ENCODE measurements around the gene NFASC. TPM values are rescaled to one million over a fixed set of nuclear protein-coding genes. Genes with fewer than 3 reads are reported as not detected.

The NFASC gene
- total and polyA plus RNA-seq, 9 of the 15 experiments (the other 6 are each of a cell fraction or from before 2014, with no cell fraction given), result 0.03 to 0.16 (median 0.06) TPM; not detected in 6

DNA sequence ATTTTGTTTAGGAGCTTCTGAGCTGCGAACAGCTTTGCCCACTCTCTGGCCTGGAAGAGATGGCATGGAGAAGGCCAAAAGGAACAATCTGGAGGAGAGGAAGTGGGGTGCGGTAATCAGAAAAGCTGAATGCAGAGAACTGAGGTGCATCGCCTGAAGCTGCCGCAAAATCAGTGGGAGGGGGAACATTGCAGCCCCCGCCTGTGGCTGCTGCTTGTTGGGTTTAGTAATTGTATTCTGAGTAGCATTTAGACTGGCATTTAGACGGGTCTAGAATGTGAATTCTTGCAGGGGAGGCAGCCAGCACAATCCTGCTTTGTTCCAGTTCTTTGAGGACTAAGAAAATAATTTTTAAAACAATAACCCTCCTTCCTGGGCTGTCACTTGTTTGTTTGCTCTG lies 25.4 kb downstream of the NFASC start:
- Histone ChIP-seq H3K9ac (ENCODE audit: insufficient read depth in 1 of 2, low read depth in 2 of 2, low read length in 2 of 2) (no peak overlapping the region), H3K27ac (ENCODE audit: extremely low read depth, low read depth, low read length) (no peak overlapping the region), H2AFZ (ENCODE audit: low read depth, low read length) (no peak overlapping the region), H3K4me2 (ENCODE audit: insufficient read depth, low read length) (no peak overlapping the region), H3K79me2 (ENCODE audit: control insufficient read depth, insufficient read depth, low read length) (no peaks in the 10 kb centered on the region), H3K4me3 (no peak overlapping the region), H3K9me3 (replicated peaks; ENCODE audit: control insufficient read depth, insufficient read depth, low read depth, low read length) (no peaks in the 10 kb centered on the region), H3K4me1 (replicated peaks in 1 of 2; ENCODE audit: control insufficient read depth in 2 of 2, insufficient read depth in 2 of 2, low read length in 2 of 2) (no peaks in the 10 kb centered on the region), H3K36me3 (ENCODE audit: control insufficient read depth, insufficient read depth, low read length) (no peaks in the 10 kb centered on the region), H4K20me1 (replicated peaks; ENCODE audit: control insufficient read depth, insufficient read depth, low read length) (no peaks in the 10 kb centered on the region), H3K27me3 (ENCODE audit: control insufficient read depth in 2 of 2, insufficient read depth in 2 of 2, low read length in 2 of 2) (peaks cover 34 to 37% of the 10 kb centered on the region in 2 experiments), H3K9me1 (ENCODE audit: control insufficient read depth, insufficient read depth, low read length) (no peaks in the 10 kb centered on the region)
- intact Hi-C loops (cut with micrococcal nuclease) (no loop called here), in situ Hi-C loops (cut with MboI) (no loop called here)
- 3% methylated on average over 6 of the region's 6 CpGs for WGBS (ENCODE audit: insufficient coverage, low coverage, missing lambda C conversion rate)
- ChIA-PET CTCF (ENCODE audit: low intra/inter-chr PET ratio) (no interaction called here), POLR2A (interaction anchor here (0.9 kb wide), 1 partner anchor 52 kb away, joined by 3 read pairs; no protein-coding TSS in a partner anchor)
- ATAC-seq (no peak), DNase-seq (ENCODE audit: extremely low read depth in 1 of 4, low spot score in 3 of 4) (no peak), FAIRE-seq (no peak)
- BruUV-seq (replicated peaks), result no TSS peak
- TF ChIP-seq BDP1 (IDR thresholded peaks at IDR 0.05; ENCODE audit: insufficient read depth, insufficient read length), result no peak
- no peak for TF ChIP-seq ZNF232 (CRISPR knock-in tag; IDR thresholded peaks at IDR 0.05)
- TF ChIP-seq ZNF584 (CRISPR knock-in tag; IDR thresholded peaks at IDR 0.05; ENCODE audit: low read depth), result no peak
- TF ChIP-seq KLF10 (CRISPR knock-in tag; IDR thresholded peaks at IDR 0.05), result no peak
- no peak for TF ChIP-seq CBX3 (IDR thresholded peaks at IDR 0.05; ENCODE audit: borderline replicate concordance in 1 of 2, low read length in 2 of 2)
- no peak for TF ChIP-seq RNF2 (IDR thresholded peaks at IDR 0.05)

Data from K562 (cell line).